HS-5 (cell line): ENCODE measurements around the gene ZMIZ1.

ENCODE experiments used
- DNase-seq: peaks from one replicate; pipeline ENCODE4 v3.0.0-alpha.2; 2012; ENCODE audit warnings: low read depth

The ZMIZ1 gene

GRCh38 chr10:79100771-79101170 is 32.0 kb downstream of the ZMIZ1 start:
- DNase-seq, result no peak

GRCh38 chr10:79101560-79102497 is 33.1 kb downstream of the ZMIZ1 start:
- DNase-seq, result no peak

GRCh38 chr10:79102498-79102874 is 33.7 kb downstream of the ZMIZ1 start:
- no peak for DNase-seq

- DNase-seq, result no peak
Observed at GRCh38 chr10:79103129-79103528, 34.4 kb downstream of the ZMIZ1 start.

- no peak for DNase-seq
Observed at GRCh38 chr10:79103585-79103984, 34.8 kb downstream of the ZMIZ1 start.

- DNase-seq, result no peak
Observed at GRCh38 chr10:79105150-79105739, 36.5 kb downstream of the ZMIZ1 start.

- no peak for DNase-seq
Observed at GRCh38 chr10:79105818-79106217, 37.1 kb downstream of the ZMIZ1 start.

GRCh38 chr10:79106256-79107050 is 37.7 kb downstream of the ZMIZ1 start:
- DNase-seq, result no peak

GRCh38 chr10:79107736-79108264 is 39.0 kb downstream of the ZMIZ1 start:
- no peak for DNase-seq

- no peak for DNase-seq
Observed at GRCh38 chr10:79108728-79109127, 40.0 kb downstream of the ZMIZ1 start.

GRCh38 chr10:79111427-79111826 is 42.7 kb downstream of the ZMIZ1 start:
- no peak for DNase-seq

GRCh38 chr10:79111846-79112614 is 43.3 kb downstream of the ZMIZ1 start:
- no peak for DNase-seq

GRCh38 chr10:79112881-79113431 is 44.2 kb downstream of the ZMIZ1 start:
- peak; percentile 56 for DNase-seq

GRCh38 chr10:79113827-79114226 is 45.1 kb downstream of the ZMIZ1 start:
- DNase-seq, result no peak

- DNase-seq, result no peak
Observed at GRCh38 chr10:79115302-79115701, 46.5 kb downstream of the ZMIZ1 start.

- DNase-seq, result no peak
Observed at GRCh38 chr10:79116368-79116767, 47.6 kb downstream of the ZMIZ1 start.

- no peak for DNase-seq
Observed at GRCh38 chr10:79116801-79117723, 48.3 kb downstream of the ZMIZ1 start.

GRCh38 chr10:79118286-79119202 is 49.8 kb downstream of the ZMIZ1 start:
- DNase-seq, result no peak

GRCh38 chr10:79119306-79119705 is 50.5 kb downstream of the ZMIZ1 start:
- no peak for DNase-seq
